Spinal cord (tissue), 10 donors: ENCODE data around the gene SCAPER. TPM values are rescaled to one million over a fixed set of nuclear protein-coding genes. Genes with fewer than 3 reads are reported as not detected.

Source experiments
- DNase-seq, 6 donors: peaks; one replicate each; pipeline versions ENCODE4 v3.0.0 to v3.0.0-alpha.2; 2013 to 2015; ENCODE audit warnings: low spot score in 6 of 6, low read depth in 4 of 6
- H3K27ac ChIP-seq: one replicate; pipeline ENCODE4 v1.5.1; 2013; ENCODE audit warnings: low read depth, low read length, control low read depth
- H3K27me3 ChIP-seq: one replicate; pipeline ENCODE4 v1.6.1; 2013; ENCODE audit warnings: low read length; ENCODE audit not compliant: control insufficient read depth, insufficient read depth
- H3K36me3 ChIP-seq: one replicate; pipeline ENCODE4 v1.6.1; 2013; ENCODE audit warnings: low read length; ENCODE audit not compliant: control insufficient read depth, insufficient read depth
- H3K4me1 ChIP-seq: one replicate; pipeline ENCODE4 v1.6.1; 2013; ENCODE audit warnings: low read length; ENCODE audit not compliant: control insufficient read depth, insufficient read depth
- H3K4me3 ChIP-seq: one replicate; pipeline ENCODE4 v1.5.1; 2013; ENCODE audit warnings: low read depth, low read length, control low read depth
- H3K9me3 ChIP-seq: one replicate; pipeline ENCODE4 v1.6.1; 2013; ENCODE audit warnings: low read length; ENCODE audit not compliant: control insufficient read depth, insufficient read depth
- WGBS: methylation state at CpG from one replicate; pipeline ENCODE4 v1.1.5; 2013; ENCODE audit warnings: missing lambda C conversion rate; ENCODE audit not compliant: insufficient coverage; 5-methylcytosine and 5-hydroxymethylcytosine counted together
- polyA plus RNA-seq, 2 donors: library from polyadenylated mRNA; unstranded; fragments of 120-200 nt; gene quantifications; one replicate each; pipeline ENCODE4 v1.2.1, GENCODE V29; 2013; ENCODE audit not compliant: insufficient read length in 2 of 2
- total RNA-seq, 2 donors: library from RNA; depleted of rRNA in 1 of 2; stranded (reverse); fragments of 120-200 nt in 1 of 2; fragments of >200 nt in 1 of 2; gene quantifications; one replicate each; pipeline versions ENCODE4 v1.2.3 to v1.2.4, GENCODE V29; 2013 to 2014
- donor health status: healthy.

SCAPER gene
- total and polyA plus RNA-seq, 4 donors: 33.2 to 70.3 (median 46.9) TPM

- 100% methylated on average over 1 of the region's 5 CpGs for WGBS
- Histone ChIP-seq H3K4me1 (peaks cover 11% of the 10 kb centered on the region), H3K27ac (no peak overlapping the region), H3K9me3 (no peaks in the 10 kb centered on the region), H3K27me3 (no peaks in the 10 kb centered on the region), H3K36me3 (peaks cover 15% of the 10 kb centered on the region), H3K4me3 (no peak overlapping the region)
- no peak for DNase-seq
Measured at GRCh38 chr15:76938752-76939151, 33.6 kb upstream of the SCAPER start.

- H3K4me3 ChIP-seq: no peak overlapping the region
- no peaks in the 10 kb centered on the region for H3K27me3 ChIP-seq
- H3K27ac ChIP-seq: no peak overlapping the region
- no peak for DNase-seq
- WGBS: no CpG with 5 or more reads among the region's 3 CpGs
- no peaks in the 10 kb centered on the region for H3K9me3 ChIP-seq
- peaks cover 7% of the 10 kb centered on the region for H3K4me1 ChIP-seq
- H3K36me3 ChIP-seq: peaks cover 16% of the 10 kb centered on the region
Measured at GRCh38 chr15:76936671-76937070, 31.5 kb upstream of the SCAPER start.

GRCh38 chr15:76935620-76936019 is 30.5 kb upstream of the SCAPER start:
- no peak overlapping the region for H3K27ac ChIP-seq
- 78% methylated on average over 1 of the region's 2 CpGs for WGBS
- DNase-seq: no peak
- no peak overlapping the region for H3K4me3 ChIP-seq
- peaks cover 3% of the 10 kb centered on the region for H3K4me1 ChIP-seq
- peaks cover 16% of the 10 kb centered on the region for H3K36me3 ChIP-seq
- no peaks in the 10 kb centered on the region for H3K27me3 ChIP-seq
- no peaks in the 10 kb centered on the region for H3K9me3 ChIP-seq

- peak in 2 of 6 donors; percentile 63 to 64 for DNase-seq
- Histone ChIP-seq H3K36me3 (peaks cover 14% of the 10 kb centered on the region), H3K9me3 (no peaks in the 10 kb centered on the region), H3K27ac (peak overlapping the region; percentile 71), H3K27me3 (no peaks in the 10 kb centered on the region), H3K4me1 (peaks cover 3% of the 10 kb centered on the region), H3K4me3 (peak overlapping the region; percentile 67)
- WGBS: no CpG with 5 or more reads among the region's 14 CpGs
Measured at GRCh38 chr15:76932135-76932966, 27.2 kb upstream of the SCAPER start.

- peak within 1 kb of the TSS; percentile 75 for H3K4me3 ChIP-seq
- peak within 1 kb of the TSS; percentile 74 for H3K27ac ChIP-seq
- H3K9me3 ChIP-seq: no peaks in the 10 kb centered on the region
- peak; percentile 76 to 98 (median 90) for DNase-seq
- no peaks in the 10 kb centered on the region for H3K27me3 ChIP-seq
- WGBS: under 1% methylated on average over 94 of the region's 96 CpGs
- H3K36me3 ChIP-seq: peaks cover 10% of the 10 kb centered on the region
- peaks cover 3% of the 10 kb centered on the region for H3K4me1 ChIP-seq
Measured at GRCh38 chr15:76931397-76932134, 26.4 kb upstream of the SCAPER start, which contains the start of gene RCN2. RCN2 (plus strand) TSS chr15:76931749; CDS start chr15:76931842, 93 bp downstream.

- H3K27ac ChIP-seq: peak overlapping the region; percentile 74
- peak overlapping the region; percentile 75 for H3K4me3 ChIP-seq
- WGBS: 0% methylated on average over 2 of the region's 7 CpGs
- H3K4me1 ChIP-seq: peaks cover 3% of the 10 kb centered on the region
- no peak for DNase-seq
- H3K36me3 ChIP-seq: peaks cover 7% of the 10 kb centered on the region
- no peaks in the 10 kb centered on the region for H3K9me3 ChIP-seq
- H3K27me3 ChIP-seq: no peaks in the 10 kb centered on the region
Measured at GRCh38 chr15:76930831-76931396, 25.8 kb upstream of the SCAPER start.

- Histone ChIP-seq H3K9me3 (no peaks in the 10 kb centered on the region), H3K27me3 (no peaks in the 10 kb centered on the region), H3K27ac (no peak overlapping the region), H3K36me3 (peaks cover 5% of the 10 kb centered on the region), H3K4me3 (no peak overlapping the region), H3K4me1 (peaks cover 1% of the 10 kb centered on the region)
- DNase-seq: peak in 1 of 6 donors; percentile 23
Measured at GRCh38 chr15:76929011-76929760, 24.0 kb upstream of the SCAPER start.

- Histone ChIP-seq H3K27ac (no peak overlapping the region), H3K36me3 (no peaks in the 10 kb centered on the region), H3K4me1 (no peaks in the 10 kb centered on the region), H3K9me3 (no peaks in the 10 kb centered on the region), H3K4me3 (no peak overlapping the region), H3K27me3 (no peaks in the 10 kb centered on the region)
- DNase-seq: no peak
- WGBS: no CpG with 5 or more reads among the region's 3 CpGs
Measured at GRCh38 chr15:76928201-76928600, 23.1 kb upstream of the SCAPER start.

GRCh38 chr15:76916369-76916768 is 11.2 kb upstream of the SCAPER start:
- Histone ChIP-seq H3K9me3 (no peaks in the 10 kb centered on the region), H3K36me3 (no peaks in the 10 kb centered on the region), H3K4me1 (no peaks in the 10 kb centered on the region), H3K27me3 (no peaks in the 10 kb centered on the region), H3K4me3 (no peak overlapping the region), H3K27ac (no peak overlapping the region)
- DNase-seq: no peak
- WGBS: 90% methylated on average over 13 of the region's 13 CpGs
